NCI-H2196 (cell line): ENCODE measurements around the gene BNC2.

Experiments used
- DNase-seq: peaks from one replicate; lab custom pipeline; 2025; ENCODE audit not compliant: unreplicated experiment; lab: John Stamatoyannopoulos, UW

Gene BNC2

GRCh38 chr9:16611001-16611400 is 259.5 kb downstream of the BNC2 start:
- DNase-seq: no peak

DNA sequence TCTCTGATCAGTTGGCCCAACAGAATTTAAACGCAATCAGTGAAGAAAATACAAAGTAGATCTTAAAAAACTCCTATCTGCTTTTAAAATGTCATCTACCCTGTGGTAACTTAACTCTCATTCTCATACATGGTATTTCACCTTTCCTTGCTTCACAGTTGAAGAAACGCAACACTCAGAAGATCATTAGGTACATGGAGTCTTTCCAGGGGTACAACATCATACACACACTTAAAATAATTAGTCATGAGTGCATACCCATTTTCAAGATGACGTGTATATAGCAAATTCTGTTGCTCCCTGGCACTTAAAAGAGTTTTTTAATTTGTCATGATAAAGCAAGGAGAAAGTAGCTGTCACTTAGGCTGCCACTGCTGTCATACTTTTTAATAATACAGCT is 259.9 kb downstream of the BNC2 start:
- no peak for DNase-seq

GRCh38 chr9:16608906-16609305 is 261.6 kb downstream of the BNC2 start:
- DNase-seq: no peak

DNA sequence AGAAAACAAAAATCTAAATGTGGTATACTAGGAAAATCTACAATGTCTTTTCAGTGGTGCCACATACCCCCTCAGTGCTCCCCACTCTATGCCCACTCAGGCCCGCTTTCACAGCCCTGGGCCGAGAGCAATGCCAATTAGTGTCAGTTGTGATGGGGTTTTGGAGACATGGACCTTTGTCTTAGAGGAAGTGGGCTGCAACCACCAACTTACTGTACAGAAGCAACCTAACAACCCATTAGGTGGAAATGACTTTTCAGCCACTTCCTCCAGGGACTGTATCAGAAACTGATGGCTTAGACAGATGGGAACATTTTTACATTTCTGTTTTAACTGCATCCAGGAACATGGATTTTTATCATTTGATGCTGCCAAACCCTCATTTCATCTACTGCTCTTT is 268.0 kb downstream of the BNC2 start:
- DNase-seq: no peak

GRCh38 chr9:16601991-16602390 is 268.5 kb downstream of the BNC2 start:
- no peak for DNase-seq

DNA sequence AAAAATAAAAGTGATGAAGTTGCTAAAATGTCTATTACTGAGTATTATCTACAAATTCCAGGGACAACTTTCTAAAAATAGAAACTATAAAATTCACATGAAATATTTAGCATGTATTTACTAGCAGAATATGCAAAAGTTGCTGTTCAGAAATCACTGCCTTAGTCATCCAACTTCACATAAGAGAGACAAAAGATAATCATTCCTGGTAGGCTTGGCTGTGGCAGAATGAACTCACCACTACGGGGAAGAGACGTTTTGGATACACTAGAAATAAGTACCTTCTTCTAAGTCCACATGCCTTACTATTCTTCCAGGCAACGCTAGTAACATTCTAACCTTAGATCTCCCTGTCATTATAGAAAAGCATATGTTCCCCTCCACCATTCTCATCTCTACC is 272.2 kb downstream of the BNC2 start:
- DNase-seq: no peak

DNA sequence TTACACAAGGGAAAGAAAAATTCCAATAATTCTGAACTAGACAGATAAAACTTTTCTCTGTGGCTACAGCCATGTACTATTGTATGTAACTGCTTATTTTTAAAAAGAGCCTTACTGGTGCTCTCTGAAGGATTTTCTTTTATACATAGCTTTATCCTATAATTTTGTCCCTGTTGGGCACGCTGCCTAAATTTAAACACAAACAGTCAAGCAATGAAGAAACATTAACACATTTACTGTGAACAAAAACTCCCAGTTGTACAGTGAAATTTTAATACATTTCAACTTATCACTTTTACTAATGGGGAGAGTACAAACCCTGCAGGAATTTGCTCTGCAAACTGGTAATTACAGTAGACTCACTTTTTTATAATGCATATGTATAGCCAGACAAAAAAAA is 273.3 kb downstream of the BNC2 start:
- DNase-seq: no peak

- no peak for DNase-seq
These were observed 275.2 kb downstream of the BNC2 start for GRCh38 chr9:16595227-16595626.

DNA sequence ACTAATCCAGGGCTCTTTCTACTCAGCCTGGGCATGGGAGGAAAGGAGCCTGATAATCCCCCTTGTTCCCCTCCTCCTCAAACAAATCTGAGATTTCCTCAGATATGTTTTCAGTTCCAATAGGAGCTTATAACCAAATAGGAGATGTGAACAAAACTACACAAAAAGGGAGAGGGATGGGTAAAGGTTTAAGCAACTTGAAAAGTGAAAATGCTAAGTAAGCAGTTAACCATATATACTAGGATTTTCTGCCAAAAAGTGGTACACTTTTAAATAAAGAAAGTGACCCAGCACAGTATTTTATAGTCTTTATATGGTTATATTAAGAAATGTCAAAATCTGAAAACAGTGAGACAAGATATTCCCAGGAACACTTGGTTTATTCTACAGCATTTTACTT is 275.7 kb downstream of the BNC2 start:
- no peak for DNase-seq

DNA sequence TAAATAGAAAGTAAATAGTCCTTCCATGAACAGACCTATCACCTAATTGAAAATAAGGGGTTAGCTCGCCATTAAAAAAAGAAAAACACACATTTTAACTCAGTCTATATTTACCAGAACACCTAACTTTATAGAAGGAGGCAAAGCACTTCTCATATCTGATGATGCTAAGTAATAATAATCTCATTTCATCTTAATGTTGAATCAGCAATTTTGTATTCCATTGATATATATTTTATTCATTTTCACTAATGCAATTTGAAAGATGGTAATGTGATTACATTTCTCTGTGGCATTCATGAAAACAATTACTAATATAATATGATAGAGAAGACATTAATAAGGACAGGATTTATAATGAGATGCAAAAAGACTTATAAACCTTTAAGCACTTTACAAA is 276.7 kb downstream of the BNC2 start:
- DNase-seq: no peak

DNA sequence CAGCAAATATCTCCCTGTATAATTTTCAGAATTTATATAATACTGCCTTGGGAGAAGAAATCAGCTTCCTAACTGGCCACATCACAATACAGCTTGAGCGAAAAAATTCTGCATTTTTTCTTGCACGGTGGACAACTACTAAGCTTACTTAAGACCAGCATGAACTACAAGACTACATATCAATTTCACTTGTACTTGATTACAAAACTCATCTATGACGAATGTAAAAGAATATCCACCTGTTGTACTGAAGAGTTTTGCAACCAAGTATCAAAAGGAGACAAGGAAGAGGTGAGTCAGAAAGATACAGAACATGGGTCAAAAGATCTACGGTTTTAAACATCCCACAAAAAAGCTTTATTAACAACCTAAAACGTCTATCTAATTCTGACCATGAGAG is 279.4 kb downstream of the BNC2 start:
- DNase-seq: no peak

DNA sequence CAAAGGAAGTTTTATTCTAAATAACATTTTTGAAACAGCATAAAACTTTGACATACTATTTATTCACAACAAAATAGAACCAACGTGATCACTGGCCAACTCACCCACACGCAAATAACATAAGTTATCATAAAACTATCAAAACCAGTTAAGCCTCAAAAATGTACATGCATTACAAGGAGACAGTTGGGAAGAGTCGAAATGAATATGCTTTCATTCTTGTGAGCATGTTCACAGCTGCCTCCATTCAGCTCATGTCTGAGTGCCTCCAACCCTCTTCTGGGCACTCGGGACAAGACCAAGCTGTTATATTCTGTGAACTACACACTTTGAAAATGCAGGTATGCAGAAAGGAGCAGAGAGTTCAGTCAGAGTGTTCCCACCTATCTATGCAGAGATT is 284.9 kb downstream of the BNC2 start:
- DNase-seq: no peak

GRCh38 chr9:16579872-16580432 is 290.5 kb downstream of the BNC2 start:
- DNase-seq: no peak

GRCh38 chr9:16575986-16576245 is 294.6 kb downstream of the BNC2 start:
- DNase-seq: no peak

- DNase-seq: no peak
These were observed 295.1 kb downstream of the BNC2 start for GRCh38 chr9:16575142-16575985.

DNA sequence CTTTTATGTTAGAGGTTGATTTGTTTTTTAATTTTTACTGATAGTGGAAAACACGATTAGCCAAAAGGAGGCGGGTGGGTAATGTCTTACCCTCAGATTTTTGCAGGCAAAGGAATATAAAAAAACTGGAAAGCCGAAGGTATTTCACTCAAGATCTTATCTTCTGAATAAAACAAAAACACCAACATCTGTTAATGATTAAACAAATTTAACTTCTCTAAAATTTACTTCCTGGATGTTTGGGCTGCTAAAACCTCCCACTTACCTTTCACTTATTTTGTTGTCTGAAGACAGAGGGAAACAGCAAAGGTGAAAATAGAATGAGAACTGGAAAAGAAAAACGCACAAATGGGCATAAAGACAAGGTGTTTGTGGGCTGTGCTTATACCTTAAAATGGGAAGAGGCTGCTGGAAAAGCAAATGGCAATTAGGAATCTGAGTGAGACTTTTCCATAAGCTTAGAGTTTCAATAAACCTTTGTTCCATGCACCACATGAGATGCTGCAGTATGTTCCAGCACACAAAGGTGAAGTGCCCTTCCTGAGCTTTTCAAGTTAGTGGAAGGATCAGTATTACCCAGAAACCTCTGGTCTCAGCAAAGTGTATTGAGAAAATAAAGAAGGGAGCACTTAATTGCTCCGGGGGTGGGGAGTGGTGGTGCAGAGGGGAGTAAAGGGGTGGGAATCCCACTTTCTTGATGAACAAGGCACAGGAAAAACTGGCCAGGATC is 298.3 kb downstream of the BNC2 start:
- DNase-seq: no peak

GRCh38 chr9:16571127-16571802 is 299.2 kb downstream of the BNC2 start:
- DNase-seq: no peak

DNA sequence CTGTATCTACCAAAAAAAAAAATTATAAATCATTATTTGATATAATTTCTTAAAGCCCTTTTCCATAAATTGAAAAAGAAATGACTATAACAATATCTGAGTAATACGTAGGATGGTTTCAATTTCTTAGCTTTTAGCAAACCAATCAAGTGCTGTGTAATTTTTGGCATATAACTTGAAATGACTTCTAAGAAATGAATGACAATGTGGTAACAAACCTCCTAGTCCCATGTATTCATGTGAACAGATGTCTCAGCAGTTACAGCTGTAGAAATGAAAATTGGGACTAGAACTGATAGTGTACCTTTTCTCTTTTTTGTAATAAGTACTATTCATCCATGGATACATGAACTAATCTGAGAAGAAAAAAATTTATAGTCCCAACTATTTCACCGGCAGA is 307.0 kb downstream of the BNC2 start:
- no peak for DNase-seq

- DNase-seq: no peak
These were observed 309.3 kb downstream of the BNC2 start for GRCh38 chr9:16561121-16561520.

GRCh38 chr9:16559418-16560188 is 310.9 kb downstream of the BNC2 start:
- peak; percentile 72 for DNase-seq

GRCh38 chr9:16555802-16556201 is 314.7 kb downstream of the BNC2 start:
- no peak for DNase-seq
